Stimulated activated CD4-positive, alpha-beta T cell treated with anti-CD3 and anti-CD28 coated beads, TNF-alpha, amount 100 ng/mL, for 48 hours (primary cell): Measurements from ENCODE around the gene LRRC4C.
"Not testable (repeated sequence)": the region's sequence is repeated elsewhere in the genome, so short reads cannot be mapped to it uniquely, and the experiment has no call there.

Experiments used
- DNase-seq, 3 donors: peaks; one replicate each; pipeline ENCODE4 v3.0.0-alpha.2; 2020; ENCODE audit warnings: low read depth in 3 of 3

The LRRC4C gene

DNA sequence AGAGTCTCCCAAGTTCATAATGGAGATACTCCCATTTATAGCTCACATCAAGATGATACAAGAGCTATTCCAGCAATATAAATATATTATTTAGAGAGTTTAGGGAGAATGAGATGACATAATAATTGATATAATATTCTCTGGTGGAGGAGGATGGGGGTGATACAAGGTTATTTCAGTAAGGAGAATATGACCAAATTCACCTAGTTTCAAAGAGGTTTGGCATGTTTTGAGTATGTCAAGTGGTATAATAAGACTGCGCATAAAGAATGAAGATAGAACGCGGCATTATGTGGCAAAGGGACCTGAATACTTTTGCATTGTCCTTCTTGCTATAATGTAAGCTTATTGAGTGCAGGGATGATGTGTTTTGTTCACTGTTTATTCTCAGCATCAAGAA lies 1283.5 kb downstream of the LRRC4C start:
- no peak for DNase-seq

DNA sequence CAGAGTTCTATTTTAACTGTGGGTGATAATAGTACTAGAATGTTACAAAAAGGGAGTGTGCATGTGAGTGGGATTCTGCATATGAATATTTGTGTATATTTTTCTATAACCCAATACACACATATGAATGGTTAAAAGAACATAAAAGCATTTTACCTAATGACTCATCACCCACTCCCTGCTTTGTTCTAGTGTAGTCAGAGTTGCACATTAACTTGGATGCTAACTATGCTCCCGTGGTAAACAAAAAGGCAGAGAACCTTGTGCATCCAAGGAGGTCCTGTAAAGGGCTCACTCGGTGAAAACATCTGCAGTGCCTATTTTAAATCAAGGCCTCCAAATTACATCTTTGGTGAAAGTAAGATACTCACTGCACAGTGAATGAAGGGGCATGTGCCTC lies 1289.4 kb downstream of the LRRC4C start:
- no peak for DNase-seq

DNA sequence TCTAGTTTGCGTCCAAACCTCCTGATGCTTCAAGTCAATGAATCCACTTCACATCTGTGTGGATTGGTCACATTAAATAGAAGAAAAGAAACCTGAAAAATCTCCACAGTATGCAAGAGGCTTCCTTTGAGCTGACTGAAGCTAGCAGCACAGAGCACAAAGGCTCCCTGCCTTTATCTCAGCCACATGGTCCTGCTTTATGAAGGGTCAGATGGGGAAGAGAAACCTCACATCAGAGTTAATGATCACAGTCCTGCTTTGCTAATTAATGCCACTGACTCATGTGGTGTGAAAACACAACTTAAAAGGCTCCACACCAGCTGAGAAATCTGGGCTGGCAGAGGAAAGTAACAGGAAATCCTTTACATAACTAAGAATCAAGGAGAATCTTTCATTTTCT lies 1291.0 kb downstream of the LRRC4C start:
- no peak for DNase-seq

DNA sequence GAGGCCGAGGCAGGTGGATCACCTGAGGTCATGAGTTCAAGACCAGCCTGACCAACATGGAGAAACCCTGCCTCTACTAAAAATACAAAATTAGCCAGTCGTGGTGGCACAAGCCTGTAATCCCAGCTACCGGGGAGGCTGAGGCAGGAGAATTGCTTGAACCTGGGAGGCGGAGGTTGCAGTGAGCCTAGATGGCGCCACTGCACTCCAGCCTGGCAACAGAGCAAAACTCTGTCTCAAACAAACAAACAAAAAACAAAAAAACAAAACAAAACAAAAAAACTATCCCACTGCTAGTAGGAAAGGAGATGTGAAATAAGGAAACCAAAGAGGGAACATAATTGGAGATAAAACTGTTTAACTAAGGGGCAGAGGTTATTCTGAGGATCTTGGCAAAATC lies 1291.6 kb downstream of the LRRC4C start:
- DNase-seq: not testable (repeated sequence)

DNA sequence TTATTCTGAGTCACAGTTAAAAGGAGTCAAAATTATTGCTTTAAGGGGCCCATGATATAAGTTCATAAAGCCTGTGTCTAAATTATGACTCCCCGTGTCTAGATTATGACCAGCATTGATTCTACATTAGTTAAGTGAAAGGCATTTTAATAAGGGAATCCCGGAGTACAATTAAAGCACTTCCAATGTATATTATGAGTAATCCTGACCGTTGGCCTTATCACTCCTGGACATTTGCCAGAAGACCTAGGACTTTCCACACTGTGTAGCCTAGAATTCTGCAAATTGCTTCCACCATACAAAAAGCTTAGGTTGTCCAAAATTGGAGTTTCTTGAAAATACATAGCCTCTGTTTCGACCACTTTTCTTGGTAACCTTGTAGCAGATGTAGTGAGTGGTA lies 1292.6 kb downstream of the LRRC4C start:
- DNase-seq: no peak

DNA sequence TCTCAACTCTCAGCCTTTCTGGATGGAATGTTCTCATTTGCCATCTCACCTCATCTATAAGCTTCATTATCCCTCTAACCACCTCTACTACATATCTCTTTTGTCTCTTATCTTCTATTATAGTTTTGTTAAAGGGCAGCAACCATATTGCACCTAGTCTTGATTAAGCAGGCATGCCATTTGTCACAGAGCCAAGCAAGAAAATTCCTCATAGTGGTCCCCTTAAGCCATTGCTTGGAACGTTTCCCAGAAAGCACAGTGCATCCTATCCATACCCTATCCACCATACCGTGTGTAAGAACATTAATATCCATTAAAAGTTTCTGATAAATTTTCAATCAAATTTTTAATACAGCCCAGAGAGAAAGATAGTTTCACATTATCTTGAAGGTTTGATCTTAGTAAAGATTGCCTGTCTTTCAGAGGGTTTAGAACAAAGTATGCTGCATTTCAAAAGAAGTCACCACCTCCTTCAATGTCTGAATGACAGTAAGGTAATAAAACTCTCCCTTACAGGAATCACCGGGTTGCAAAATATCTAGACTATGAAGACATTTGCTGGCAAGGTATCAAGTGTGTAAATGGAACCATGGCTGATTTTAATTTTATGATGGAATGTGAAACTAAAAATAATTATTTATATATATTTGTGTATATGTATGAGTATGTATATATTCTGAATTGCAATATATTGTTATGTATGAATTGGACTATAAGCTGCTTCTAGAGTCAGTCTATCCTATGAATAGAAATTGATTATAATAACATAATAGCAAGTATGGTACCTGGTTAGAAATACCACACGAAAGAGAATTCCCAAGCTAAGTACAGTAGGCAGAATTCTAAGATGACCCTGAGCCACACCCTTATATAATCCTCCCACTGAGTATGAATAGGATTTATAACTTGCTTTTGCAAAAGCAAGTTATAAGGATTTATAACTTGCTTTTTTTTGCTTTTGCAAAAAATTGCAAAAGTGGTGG lies 1296.3 kb downstream of the LRRC4C start:
- no peak for DNase-seq

DNA sequence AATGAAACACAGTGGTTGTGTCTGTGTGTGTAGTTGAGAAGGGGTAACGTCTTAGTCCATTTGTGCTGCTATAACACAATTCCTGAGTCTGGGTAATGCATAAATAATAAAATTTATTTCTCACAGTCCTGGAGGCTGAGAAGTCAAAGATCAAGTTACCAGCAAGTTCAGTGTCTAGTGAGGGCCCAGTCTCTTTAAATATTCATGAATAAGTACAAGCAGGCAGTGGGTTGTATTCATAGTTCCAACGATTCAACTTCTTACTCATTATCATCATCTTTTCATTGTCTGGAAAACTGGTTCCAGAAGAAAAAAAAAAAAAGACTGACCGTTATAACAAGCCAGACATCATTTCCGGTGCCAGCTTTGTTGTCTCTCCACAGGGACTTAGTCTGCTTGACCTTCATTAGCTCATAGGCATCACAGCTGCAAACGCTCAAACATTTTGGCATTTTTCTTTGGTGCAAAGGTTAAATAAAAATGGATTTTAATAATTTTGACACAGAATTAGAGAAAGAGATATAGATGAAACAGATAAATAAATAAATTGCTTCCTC lies 1297.5 kb downstream of the LRRC4C start:
- DNase-seq: no peak

DNA sequence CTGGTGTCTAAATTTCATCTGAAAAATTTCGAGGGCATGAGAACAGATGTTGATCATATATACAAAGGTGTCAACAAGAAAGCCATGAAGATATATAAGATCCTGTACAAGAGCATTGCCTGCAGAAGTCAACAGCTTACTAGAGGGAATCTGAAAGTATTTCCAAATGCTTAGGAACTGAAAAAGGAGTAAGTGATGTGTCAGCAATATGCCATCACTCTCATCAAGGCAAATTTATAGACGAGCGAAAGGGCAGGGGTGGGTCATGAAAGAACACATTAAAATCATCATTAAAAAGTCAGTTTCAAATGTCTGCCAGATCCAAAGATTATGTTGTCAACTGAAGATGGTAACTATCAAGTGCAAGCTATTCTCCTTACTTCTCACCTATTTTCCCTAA lies 1299.0 kb downstream of the LRRC4C start:
- DNase-seq: no peak

DNA sequence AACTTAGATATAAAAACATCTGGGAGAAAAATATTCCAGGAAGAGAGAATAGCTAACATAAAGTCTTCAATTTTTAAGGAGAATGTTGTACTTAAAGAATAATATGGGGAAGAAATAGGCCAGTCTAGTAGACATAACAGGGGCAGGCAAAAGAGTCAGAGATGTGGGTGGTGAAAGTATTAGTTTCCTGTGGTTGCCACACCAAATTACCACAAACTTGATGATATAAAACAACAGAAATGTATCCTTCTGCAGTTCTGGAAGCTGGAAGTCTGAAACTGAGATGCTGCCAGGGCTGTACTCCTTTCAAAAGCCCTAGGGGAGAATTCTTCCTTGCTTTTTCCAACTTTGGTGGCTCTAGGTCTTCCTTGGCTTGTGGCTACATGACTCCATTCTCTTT lies 1309.7 kb downstream of the LRRC4C start:
- no peak for DNase-seq

DNA sequence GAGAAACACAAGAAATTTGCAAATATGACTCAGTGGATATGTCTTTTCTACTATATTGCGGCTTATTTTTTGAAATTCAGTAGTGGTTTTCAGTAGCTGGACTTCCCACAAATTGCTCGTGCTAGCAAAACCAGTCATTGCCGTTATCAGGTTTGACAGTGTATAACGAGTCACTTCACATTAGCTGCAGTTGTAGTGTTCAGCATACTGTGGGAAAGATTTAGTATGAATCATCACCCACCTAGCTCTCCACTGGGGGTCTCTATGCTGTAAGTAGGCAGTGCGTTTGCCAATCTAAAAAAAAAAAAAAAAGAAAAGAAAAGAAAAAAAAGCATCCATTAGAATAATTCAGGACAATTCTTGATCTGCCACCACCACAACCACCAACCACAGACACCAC lies 1318.9 kb downstream of the LRRC4C start:
- DNase-seq: no peak

DNA sequence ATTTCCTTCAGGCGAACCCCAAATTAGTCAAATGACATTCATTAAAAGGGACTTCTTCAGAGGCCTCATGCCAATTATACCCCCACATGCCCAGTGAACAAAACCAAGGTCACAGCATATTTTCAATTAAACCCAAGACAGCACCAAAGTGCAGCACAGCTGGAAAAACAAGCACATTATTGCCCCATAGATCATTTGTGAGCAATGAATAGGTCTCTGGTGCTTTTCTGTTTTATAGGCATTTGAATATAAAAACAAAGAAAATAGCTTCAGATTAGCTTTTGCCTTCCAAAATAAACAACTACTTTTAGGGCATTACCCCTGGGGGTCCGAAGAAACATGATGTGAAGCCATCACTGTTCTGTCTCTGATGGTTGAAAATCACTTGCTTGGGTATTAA lies 1319.9 kb downstream of the LRRC4C start:
- DNase-seq: no peak

DNA sequence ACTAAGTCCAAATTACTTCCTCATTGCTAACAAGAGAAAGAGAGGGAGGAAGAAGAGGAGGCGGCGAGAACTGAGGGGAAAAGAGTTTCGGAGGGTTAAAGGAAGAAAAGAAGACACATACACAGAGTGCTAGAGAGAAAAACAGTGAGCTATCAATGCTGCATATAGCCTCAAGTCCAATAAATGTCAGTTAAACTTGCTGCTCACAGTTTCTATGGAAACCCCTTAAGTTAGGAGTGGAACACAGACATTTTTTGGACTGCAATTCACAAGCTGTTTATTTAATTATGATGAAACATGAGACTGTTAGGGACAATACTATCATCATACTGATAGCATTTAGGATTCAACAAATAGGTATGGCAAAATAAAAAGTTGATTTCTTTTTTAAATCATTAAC lies 1320.4 kb downstream of the LRRC4C start:
- DNase-seq: no peak

DNA sequence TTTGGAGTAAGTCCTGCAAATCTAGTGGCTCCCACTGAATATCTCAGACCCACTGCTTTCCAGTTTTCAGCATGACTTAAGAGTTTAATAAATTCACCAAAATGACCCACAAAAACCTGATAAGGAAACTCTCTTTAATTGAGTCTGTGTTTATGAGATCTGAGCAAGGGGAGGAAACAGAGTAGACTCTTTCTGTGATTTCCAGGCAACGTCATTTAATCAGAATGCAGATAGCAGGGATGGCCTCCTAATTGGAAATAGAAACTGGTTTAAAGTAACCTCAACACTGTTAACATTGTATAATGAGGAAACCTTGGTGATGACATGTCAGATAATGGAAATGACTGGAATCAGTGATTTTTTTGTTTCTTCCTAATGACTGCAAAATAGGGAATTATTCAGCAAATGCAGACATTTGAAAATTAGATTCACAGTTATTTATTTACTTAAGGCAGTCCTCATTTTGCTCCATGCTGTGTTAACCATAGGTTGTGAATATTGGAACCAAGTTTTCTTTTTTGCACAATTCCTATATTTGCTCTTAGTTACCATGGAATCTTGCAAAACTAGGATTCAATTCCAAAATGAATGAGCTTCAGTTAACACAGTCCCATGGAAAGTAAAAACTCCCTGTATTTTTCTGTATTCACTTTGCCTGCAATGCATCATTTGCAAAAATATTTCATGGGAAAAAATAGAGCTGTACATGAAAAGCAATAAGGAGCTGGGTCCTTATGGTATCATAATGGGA lies 1324.5 kb downstream of the LRRC4C start:
- DNase-seq: no peak

DNA sequence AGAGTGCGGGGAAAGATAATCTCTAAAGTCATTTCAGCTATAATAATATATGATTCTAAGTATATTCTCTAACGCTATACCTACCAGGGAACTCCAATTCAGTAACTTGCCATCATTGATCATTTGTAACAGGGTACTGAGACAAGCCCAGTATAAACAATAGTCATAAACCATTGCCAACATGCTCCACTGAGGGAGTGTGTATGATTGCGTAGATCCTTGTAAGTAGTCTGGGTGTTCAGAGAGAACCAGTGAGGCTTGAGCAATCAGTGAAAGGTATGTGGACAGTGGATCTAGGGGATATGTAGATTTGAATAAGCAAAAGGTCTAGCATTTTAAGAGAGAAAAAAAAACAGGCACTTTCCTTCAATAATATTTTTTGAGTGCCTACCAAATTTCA lies 1326.0 kb downstream of the LRRC4C start:
- DNase-seq: no peak

DNA sequence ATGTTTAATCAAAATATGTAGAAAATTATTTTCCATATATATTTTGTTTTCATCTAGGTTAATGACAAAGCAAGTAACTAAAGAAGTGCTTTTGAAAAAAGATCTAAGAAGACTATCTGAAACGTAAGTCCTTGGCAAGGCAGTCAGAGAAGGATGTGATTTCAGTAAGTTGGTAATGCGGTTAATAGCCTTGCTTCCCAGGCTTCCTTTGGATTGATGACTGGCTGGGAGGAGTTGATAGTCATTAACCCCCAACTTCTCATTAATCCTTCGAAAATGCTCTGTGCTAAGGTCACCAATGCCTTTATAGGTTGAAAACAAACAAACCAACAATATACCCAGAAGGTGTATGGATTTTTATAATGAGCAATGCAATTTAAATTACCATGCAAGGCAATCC lies 1326.5 kb downstream of the LRRC4C start:
- DNase-seq: no peak

DNA sequence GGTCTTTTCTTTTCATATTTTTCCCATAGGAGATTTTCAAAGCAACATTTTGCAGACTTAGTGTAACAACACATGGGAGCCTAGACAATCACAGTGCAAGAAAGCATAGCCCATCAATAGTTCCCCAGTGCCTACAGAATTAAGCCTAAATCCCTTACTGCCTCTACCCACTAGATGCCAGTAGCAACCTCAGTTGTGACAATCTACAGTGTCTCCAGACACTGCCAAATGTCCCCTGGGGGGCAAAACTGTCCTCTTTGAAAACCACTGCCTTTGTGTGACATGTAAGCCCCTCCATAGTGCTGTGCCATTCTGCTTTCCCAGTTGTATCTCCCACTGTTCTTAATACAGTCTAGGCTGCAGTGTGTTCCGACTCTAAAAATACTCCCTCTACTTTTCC lies 1329.0 kb downstream of the LRRC4C start:
- DNase-seq: no peak

DNA sequence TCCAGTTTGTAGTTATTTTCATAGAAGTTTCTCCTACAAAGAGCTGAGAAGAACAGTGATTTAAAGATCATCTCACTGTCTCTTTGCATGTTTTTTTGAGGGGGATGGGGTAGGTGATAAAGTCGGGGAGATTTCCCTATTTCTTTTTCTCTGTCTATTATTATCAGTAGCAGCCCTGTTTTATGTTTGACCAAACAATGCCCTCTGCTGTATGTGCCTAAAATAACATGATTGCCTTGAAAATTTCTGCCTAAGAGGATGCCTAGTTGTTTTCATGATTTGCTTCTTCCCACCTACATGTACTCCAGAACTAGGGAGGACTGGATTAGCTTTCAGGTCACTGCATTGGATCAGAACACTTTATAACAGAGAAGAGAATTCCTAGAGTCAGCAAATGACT lies 1330.2 kb downstream of the LRRC4C start:
- DNase-seq: no peak

DNA sequence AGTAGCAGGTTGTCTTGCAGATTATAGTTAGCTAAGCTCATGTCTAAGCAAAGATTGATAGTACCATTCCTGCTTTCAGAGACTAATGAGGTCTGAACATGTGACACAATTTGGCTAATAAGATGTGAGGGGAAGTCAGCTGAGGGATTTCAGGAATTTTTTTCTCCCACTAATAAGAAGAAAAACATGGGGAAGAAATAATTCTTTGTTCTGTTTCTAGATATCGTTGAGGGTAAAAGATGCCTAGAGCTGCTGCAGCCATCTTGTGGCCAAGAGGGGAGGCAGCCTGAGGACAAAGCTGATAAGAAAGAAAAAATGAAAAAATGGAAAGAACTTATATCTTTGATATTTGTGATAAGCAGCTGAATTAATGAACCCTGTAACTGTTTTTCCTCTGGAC lies 1334.4 kb downstream of the LRRC4C start:
- DNase-seq: no peak

DNA sequence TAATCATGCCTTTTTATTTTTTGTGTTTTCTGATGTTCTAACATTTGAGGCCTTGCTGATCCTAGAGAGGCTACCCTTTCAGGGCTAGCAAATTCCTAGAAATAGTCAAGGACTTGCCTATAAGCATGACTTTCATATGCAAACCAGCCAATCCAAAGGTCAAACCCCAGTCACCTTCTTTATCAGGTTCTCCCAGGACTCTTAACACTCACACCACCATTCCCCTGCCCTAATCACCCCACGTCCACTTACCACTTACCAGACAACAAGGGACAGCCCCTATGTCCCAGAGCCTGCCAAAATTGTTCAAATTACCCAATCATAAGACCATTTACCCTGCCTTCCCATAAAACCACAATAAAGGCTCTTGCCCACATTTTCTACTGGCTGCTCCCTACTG lies 1339.8 kb downstream of the LRRC4C start:
- DNase-seq: no peak

DNA sequence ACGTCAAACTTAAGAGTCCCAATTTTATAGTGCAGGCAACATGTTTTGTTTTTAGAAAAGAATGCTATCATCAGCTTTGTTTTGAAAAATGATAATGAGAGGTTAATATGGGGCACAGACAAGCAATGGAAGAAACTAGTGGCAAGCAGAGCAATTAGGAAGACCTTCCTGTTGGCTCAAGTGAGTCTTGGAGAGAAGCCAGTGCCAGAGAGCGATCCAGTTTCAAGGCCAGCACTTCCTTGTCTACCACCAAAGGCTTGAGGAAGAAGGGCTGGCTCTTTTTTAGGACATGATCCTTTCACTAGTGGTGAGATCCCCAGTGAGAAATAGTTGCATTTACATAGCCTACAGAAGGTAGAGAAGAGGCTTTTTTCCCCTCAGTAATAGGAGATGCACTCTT lies 1340.7 kb downstream of the LRRC4C start:
- no peak for DNase-seq

DNA sequence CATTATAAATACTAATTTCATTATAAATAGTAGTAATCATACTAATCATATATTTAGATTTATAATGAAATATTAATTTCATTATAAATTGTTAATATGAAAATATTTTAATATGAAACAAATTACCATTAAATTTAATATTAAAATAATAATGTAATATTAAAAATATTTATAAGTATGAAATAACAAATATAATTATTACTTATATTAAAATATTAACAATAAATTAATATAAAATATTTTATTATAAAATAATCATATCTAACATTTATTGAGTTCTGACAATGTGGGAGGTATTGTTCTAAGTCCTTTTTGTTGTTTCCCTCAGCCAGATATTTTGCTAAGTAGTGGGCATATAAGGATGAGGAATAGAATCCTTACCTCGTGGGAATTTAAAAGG lies 1341.4 kb downstream of the LRRC4C start:
- no peak for DNase-seq

DNA sequence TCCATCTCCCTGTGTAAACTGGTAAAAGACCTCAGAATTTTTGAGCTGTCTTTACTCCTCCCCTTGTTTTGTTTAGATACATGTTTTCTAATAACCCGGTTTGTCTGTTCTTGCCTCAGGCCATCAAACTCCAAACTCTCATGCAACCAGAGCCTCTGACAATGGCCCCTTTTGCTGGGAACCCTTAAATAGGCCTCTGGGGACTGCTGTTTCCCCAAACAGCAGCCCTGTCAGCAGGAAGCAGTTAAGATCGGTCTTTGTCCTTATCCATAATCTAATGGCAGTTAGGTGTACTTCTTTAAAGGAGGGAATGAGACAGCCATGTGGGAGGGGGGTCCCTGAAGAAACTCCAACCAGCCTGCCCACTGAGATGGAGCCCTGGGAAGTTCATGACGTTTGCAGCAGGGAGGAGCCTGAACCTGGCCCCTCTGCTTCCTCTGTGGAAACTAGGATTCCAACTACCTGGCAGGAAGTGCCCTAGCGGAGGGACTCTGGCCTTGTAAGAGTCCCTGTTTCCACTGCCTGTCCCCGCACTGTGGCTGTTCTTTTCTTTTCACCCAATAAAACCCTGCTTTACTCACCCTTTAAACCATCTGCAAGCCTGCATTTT lies 1354.4 kb downstream of the LRRC4C start:
- no peak for DNase-seq
